ENCODE data around the gene NDC80. TPM values are rescaled to one million over a fixed set of nuclear protein-coding genes. Genes with fewer than 3 reads are reported as not detected.

The NDC80 gene
- total and polyA plus RNA-seq, 9 of the 15 experiments (the other 6 are each of a cell fraction or from before 2014, with no cell fraction given), result 65.2 to 97.9 (median 83.3) TPM

DNA sequence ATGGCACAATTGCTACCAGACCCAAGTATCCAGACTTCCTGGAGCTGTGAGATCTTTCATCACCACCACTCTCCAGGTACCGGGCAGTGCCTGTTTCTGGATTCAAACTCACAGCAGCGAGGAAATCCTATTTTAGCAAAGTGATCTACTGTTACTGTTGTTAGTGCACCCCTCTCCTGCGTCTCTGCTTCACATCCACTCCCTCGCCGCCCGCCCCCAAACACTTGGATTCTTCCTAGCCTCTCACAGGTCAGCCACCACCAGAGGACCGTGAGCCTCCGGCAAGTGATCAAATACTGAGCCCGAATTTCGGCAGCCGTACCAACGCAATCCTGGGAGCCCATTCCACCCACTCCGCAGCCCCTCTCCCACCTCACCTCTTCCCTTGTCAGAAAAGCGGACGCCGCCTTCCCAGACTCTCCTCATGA lies 571 bp upstream of the NDC80 start:
- ChIA-PET POLR2A (interaction anchor here (0.6 to 4.5 kb wide), 9 partner anchors 8 to 424 kb away, joined by 3 to 18 read pairs (median 3); no protein-coding TSS in a partner anchor), CTCF (ENCODE audit: low intra/inter-chr PET ratio) (no interaction called here)
- WGBS (ENCODE audit: insufficient coverage, low coverage, missing lambda C conversion rate), result 0% methylated on average over 16 of the region's 16 CpGs
- Histone ChIP-seq H3K79me2 (ENCODE audit: control insufficient read depth, insufficient read depth, low read length) (peaks cover 78% of the 10 kb centered on the region), H2AFZ (ENCODE audit: low read depth, low read length) (peak overlapping the region; percentile 99), H3K9ac (ENCODE audit: insufficient read depth in 1 of 2, low read depth in 2 of 2, low read length in 2 of 2) (peak overlapping the region; percentile 96 to 100), H3K4me2 (ENCODE audit: insufficient read depth, low read length) (peak overlapping the region; percentile 92), H3K36me3 (ENCODE audit: control insufficient read depth, insufficient read depth, low read length) (peaks cover 28% of the 10 kb centered on the region), H3K9me3 (replicated peaks; ENCODE audit: control insufficient read depth, insufficient read depth, low read depth, low read length) (no peaks in the 10 kb centered on the region), H4K20me1 (replicated peaks; ENCODE audit: control insufficient read depth, insufficient read depth, low read length) (no peaks in the 10 kb centered on the region), H3K27me3 (ENCODE audit: control insufficient read depth in 2 of 2, insufficient read depth in 2 of 2, low read length in 2 of 2) (no peaks in the 10 kb centered on the region), H3K9me1 (ENCODE audit: control insufficient read depth, insufficient read depth, low read length) (no peaks in the 10 kb centered on the region), H3K4me1 (replicated peaks in 1 of 2; ENCODE audit: control insufficient read depth in 2 of 2, insufficient read depth in 2 of 2, low read length in 2 of 2) (peaks cover 10 to 18% of the 10 kb centered on the region in 2 experiments; a peak in 3 of 5 replicates), H3K4me3 (peak overlapping the region; percentile 61), H3K27ac (ENCODE audit: extremely low read depth, low read depth, low read length) (peak overlapping the region; percentile 98)
- intact Hi-C loops (cut with micrococcal nuclease), result loop anchor here (5.0 kb wide), 1 partner anchor 87 kb away; the partner anchor contains the start of gene SMCHD1
- DNase-seq (ENCODE audit: extremely low read depth in 1 of 4, low spot score in 3 of 4), result peak; percentile 78 to 86 (median 82)
- TSS peak; percentile 70 for BruUV-seq (replicated peaks)
- in situ Hi-C loops (cut with MboI), result no loop called here
- no peak for FAIRE-seq
- ATAC-seq, result peak; percentile 75
- TF ChIP-seq FOSL1 (tag; conservative IDR thresholded peaks at IDR 0.05) (no peak), ILF3 (IDR thresholded peaks at IDR 0.05; ENCODE audit: borderline replicate concordance) (no peak), NFRKB (IDR thresholded peaks at IDR 0.05; ENCODE audit: low read depth) (no peak), MTA1 (IDR thresholded peaks at IDR 0.05; ENCODE audit: borderline replicate concordance) (no peak), GATAD2B (IDR thresholded peaks at IDR 0.05; ENCODE audit: borderline replicate concordance) (no peak), MCM3 (IDR thresholded peaks at IDR 0.05) (no peak), NFIX (CRISPR knock-in tag; IDR thresholded peaks at IDR 0.05; ENCODE audit: low read depth) (no peak), TRIM24 (IDR thresholded peaks at IDR 0.05) (peak in 1 of 2 experiments; percentile 30; a peak in 1 of 4 replicates), EHMT2 (IDR thresholded peaks at IDR 0.05) (0 out of 2 replicates have a peak, but pooled peaks have one; percentile 14), SPI1 (IDR thresholded peaks at IDR 0.05; ENCODE audit: borderline replicate concordance, low read depth, low read length) (no peak), ZBTB1 (CRISPR knock-in tag; IDR thresholded peaks at IDR 0.05; ENCODE audit: borderline replicate concordance, low read depth) (peak; percentile 71; the same call in 1 of the 2 replicates), SMARCA4 (IDR thresholded peaks at IDR 0.05) (peak; percentile 70; the same call in 1 of the 2 replicates), EP400 (IDR thresholded peaks at IDR 0.05) (no peak)
- TF ChIP-seq, protein P1, sequence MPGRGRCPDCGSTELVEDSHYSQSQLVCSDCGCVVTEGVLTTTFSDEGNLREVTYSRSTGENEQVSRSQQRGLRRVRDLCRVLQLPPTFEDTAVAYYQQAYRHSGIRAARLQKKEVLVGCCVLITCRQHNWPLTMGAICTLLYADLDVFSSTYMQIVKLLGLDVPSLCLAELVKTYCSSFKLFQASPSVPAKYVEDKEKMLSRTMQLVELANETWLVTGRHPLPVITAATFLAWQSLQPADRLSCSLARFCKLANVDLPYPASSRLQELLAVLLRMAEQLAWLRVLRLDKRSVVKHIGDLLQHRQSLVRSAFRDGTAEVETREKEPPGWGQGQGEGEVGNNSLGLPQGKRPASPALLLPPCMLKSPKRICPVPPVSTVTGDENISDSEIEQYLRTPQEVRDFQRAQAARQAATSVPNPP (IDR thresholded peaks at IDR 0.05; ENCODE audit: borderline replicate concordance, insufficient read depth, insufficient read length), result no peak
- TF ChIP-seq, protein P2, sequence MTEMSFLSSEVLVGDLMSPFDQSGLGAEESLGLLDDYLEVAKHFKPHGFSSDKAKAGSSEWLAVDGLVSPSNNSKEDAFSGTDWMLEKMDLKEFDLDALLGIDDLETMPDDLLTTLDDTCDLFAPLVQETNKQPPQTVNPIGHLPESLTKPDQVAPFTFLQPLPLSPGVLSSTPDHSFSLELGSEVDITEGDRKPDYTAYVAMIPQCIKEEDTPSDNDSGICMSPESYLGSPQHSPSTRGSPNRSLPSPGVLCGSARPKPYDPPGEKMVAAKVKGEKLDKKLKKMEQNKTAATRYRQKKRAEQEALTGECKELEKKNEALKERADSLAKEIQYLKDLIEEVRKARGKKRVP (CRISPR knock-in tag; IDR thresholded peaks at IDR 0.05), result no peak
- TF ChIP-seq, protein P3, sequence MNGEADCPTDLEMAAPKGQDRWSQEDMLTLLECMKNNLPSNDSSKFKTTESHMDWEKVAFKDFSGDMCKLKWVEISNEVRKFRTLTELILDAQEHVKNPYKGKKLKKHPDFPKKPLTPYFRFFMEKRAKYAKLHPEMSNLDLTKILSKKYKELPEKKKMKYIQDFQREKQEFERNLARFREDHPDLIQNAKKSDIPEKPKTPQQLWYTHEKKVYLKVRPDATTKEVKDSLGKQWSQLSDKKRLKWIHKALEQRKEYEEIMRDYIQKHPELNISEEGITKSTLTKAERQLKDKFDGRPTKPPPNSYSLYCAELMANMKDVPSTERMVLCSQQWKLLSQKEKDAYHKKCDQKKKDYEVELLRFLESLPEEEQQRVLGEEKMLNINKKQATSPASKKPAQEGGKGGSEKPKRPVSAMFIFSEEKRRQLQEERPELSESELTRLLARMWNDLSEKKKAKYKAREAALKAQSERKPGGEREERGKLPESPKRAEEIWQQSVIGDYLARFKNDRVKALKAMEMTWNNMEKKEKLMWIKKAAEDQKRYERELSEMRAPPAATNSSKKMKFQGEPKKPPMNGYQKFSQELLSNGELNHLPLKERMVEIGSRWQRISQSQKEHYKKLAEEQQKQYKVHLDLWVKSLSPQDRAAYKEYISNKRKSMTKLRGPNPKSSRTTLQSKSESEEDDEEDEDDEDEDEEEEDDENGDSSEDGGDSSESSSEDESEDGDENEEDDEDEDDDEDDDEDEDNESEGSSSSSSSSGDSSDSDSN (IDR thresholded peaks at IDR 0.05; ENCODE audit: borderline replicate concordance in 1 of 2, low read depth in 2 of 2, low read length in 2 of 2), result 0 out of 4 replicates have a peak, but pooled peaks of 1 of the 2 experiments have one; percentile 32
- TF ChIP-seq, protein P4, sequence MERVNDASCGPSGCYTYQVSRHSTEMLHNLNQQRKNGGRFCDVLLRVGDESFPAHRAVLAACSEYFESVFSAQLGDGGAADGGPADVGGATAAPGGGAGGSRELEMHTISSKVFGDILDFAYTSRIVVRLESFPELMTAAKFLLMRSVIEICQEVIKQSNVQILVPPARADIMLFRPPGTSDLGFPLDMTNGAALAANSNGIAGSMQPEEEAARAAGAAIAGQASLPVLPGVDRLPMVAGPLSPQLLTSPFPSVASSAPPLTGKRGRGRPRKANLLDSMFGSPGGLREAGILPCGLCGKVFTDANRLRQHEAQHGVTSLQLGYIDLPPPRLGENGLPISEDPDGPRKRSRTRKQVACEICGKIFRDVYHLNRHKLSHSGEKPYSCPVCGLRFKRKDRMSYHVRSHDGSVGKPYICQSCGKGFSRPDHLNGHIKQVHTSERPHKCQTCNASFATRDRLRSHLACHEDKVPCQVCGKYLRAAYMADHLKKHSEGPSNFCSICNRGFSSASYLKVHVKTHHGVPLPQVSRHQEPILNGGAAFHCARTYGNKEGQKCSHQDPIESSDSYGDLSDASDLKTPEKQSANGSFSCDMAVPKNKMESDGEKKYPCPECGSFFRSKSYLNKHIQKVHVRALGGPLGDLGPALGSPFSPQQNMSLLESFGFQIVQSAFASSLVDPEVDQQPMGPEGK (CRISPR knock-in tag; IDR thresholded peaks at IDR 0.05; ENCODE audit: borderline replicate concordance), result 0 out of 2 replicates have a peak, but pooled peaks have one; percentile 60

Data from K562 (cell line).